CD4-positive, CD25-positive, alpha-beta regulatory T cell (primary cell): Measurements from ENCODE around the gene ANKS1B. TPM values are rescaled to one million over a fixed set of nuclear protein-coding genes. Genes with fewer than 3 reads are reported as not detected.

ENCODE experiments used
- ATAC-seq, 2 donors: fragments of 150-1000 bp; cut with Tn5 transposase; one replicate each; pipeline ENCODE4 v1.10.0; 2021; ENCODE audit warnings: low read depth in 2 of 2, moderate number of reproducible peaks in 2 of 2, moderate library complexity in 1 of 2
- DNase-seq, 3 donors: peaks; one replicate each; pipeline versions ENCODE4 v3.0.0 to v3.0.0-alpha.2; 2012 to 2022; ENCODE audit warnings: mixed read lengths in 1 of 3
- H3K27ac ChIP-seq: one replicate; pipeline ENCODE4 v1.7.0; 2013; ENCODE audit warnings: mild to moderate bottlenecking, low read length; ENCODE audit not compliant: insufficient read depth, poor library complexity, severe bottlenecking
- H3K27me3 ChIP-seq: one replicate; pipeline ENCODE4 v1.7.0; 2013; ENCODE audit warnings: low read length; ENCODE audit not compliant: control insufficient read depth, insufficient read depth
- H3K36me3 ChIP-seq: one replicate; pipeline ENCODE4 v1.7.0; 2013; ENCODE audit warnings: mild to moderate bottlenecking, low read length, moderate library complexity; ENCODE audit not compliant: control insufficient read depth, insufficient read depth
- H3K4me1 ChIP-seq: 2 replicates; pipeline ENCODE4 v1.7.0; 2013; ENCODE audit warnings: mild to moderate bottlenecking, low read length; ENCODE audit not compliant: insufficient read depth, control insufficient read depth, poor library complexity, severe bottlenecking
- H3K4me3 ChIP-seq: one replicate; pipeline ENCODE4 v1.7.0; 2013; ENCODE audit warnings: low read depth, mild to moderate bottlenecking, low read length, moderate library complexity
- H3K9me3 ChIP-seq, 2 experiments: 1 replicate in 1 of 2; 2 replicates in 1 of 2; pipeline ENCODE4 v1.7.0; 2013; ENCODE audit warnings: low read length in 2 of 2, mild to moderate bottlenecking in 1 of 2, moderate library complexity in 1 of 2; ENCODE audit not compliant: control insufficient read depth in 2 of 2
- H3K27ac Mint-ChIP-seq, 3 donors: one replicate each; pipeline ENCODE4 v1.8.0; 2020 to 2022; ENCODE audit warnings: mild to moderate bottlenecking in 3 of 3, mixed read lengths in 3 of 3, moderate library complexity in 2 of 3
- H3K27me3 Mint-ChIP-seq: one replicate; pipeline ENCODE4 v1.8.0; 2022; ENCODE audit warnings: mild to moderate bottlenecking, mixed read lengths
- H3K36me3 Mint-ChIP-seq: one replicate; pipeline ENCODE4 v1.8.0; 2020; ENCODE audit warnings: mixed read lengths
- H3K4me1 Mint-ChIP-seq, 4 donors: one replicate each; pipeline ENCODE4 v1.8.0; 2020 to 2022; ENCODE audit warnings: mixed read lengths in 4 of 4, mild to moderate bottlenecking in 1 of 4
- H3K4me3 Mint-ChIP-seq, 4 donors: one replicate each; pipeline ENCODE4 v1.8.0; 2020 to 2022; ENCODE audit warnings: mild to moderate bottlenecking in 4 of 4, mixed read lengths in 4 of 4, moderate library complexity in 3 of 4
- H3K9me3 Mint-ChIP-seq, 7 donors: one replicate each; pipeline ENCODE4 v1.8.0; 2020 to 2022; ENCODE audit warnings: mixed read lengths in 7 of 7, mild to moderate bottlenecking in 3 of 7, moderate library complexity in 2 of 7
- polyA plus RNA-seq, 4 donors: library from polyadenylated mRNA; unstranded; fragments of 300-500 nt; fragmentation: Illumina TruSeq; gene quantifications; one replicate each; pipeline ENCODE4 v1.2.3, GENCODE V29; 2021
- total RNA-seq: library from RNA; stranded (reverse); gene quantifications from one replicate; pipeline ENCODE4 v1.2.3, GENCODE V29; 2022

Gene ANKS1B
- total and polyA plus RNA-seq, 5 donors from 2014 or later = 4.0 to 15.9 (median 9.5) TPM

DNA sequence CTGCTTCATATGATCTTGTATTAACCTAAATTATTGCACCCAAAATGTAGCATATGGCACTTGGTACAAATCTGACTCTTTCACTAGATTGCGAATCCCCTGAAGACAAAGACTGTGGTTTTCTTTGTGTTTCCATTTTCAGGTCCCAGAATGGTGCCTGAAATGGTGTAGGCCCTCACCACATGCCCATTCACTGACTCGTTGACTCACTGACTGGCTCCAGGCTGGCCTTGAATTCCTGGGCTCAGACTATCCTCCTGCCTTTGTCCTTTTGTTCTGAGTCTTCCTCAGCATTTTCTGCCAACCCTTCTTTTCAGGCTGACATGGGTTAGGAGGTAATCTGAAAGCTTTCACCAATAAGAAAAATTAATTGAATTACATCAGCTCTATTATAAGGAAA lies 705.8 kb downstream of the ANKS1B start:
- no peaks in the 10 kb centered on the region for H3K4me1 Mint-ChIP-seq

DNA sequence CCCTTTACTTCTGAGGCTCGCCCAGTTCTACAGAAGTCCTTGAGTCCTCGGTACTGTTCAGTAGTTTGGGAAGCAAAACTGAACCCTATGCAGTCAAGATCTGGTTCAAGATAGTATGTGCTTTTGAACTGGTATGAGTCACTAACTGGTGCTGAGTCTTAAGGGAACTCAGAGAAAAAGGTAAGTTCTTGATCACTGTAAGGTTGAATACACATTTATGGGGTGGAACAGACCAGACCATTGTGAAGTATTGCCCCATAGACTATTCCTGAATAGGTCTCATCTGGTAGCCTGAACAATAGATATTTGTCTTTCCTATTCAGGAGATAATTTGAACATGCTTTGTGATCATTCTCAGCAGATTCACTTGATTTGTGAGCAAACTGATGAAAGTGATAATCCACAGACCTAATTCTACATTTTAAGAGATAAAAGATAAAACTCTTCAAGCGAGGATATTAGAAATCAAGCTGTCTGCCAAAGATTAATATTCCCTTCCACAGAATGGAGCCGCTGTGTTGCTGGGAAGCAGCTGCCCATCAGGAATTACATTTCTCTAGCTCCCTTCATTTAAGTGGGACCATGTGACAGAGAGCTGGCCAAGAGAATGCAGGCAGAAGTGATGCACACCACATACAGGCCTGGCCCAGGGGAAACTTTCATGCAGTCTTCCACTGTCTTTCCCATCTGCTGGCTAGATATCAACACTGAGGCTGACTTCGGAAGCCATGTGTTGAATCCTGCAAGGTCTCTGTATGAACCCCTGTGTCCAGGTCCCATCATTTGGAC lies 707.0 kb downstream of the ANKS1B start:
- no peaks in the 10 kb centered on the region for H3K9me3 ChIP-seq
- H3K4me3 ChIP-seq = no peak overlapping the region
- Mint-ChIP-seq H3K4me1 (no peaks in the 10 kb centered on the region), H3K4me3 (no peak overlapping the region), H3K27ac (no peak overlapping the region), H3K9me3 (peaks cover 0 to 16% (median 2%) of the 10 kb centered on the region in 7 donors), H3K27me3 (no peaks in the 10 kb centered on the region), H3K36me3 (no peaks in the 10 kb centered on the region)
- no peak for ATAC-seq
- H3K4me1 ChIP-seq = no peaks in the 10 kb centered on the region
- no peaks in the 10 kb centered on the region for H3K36me3 ChIP-seq
- no peaks in the 10 kb centered on the region for H3K27me3 ChIP-seq
- no peak overlapping the region for H3K27ac ChIP-seq
- no peak for DNase-seq

More for the DNA sequence above, 705.8 kb downstream of the ANKS1B start:
- no peak overlapping the region for H3K27ac ChIP-seq
- no peak overlapping the region for H3K4me3 ChIP-seq
- Mint-ChIP-seq H3K27ac (no peak overlapping the region), H3K9me3 (peaks cover 0 to 16% (median 3%) of the 10 kb centered on the region in 7 donors), H3K36me3 (no peaks in the 10 kb centered on the region), H3K27me3 (no peaks in the 10 kb centered on the region), H3K4me3 (no peak overlapping the region)
- no peaks in the 10 kb centered on the region for H3K9me3 ChIP-seq
- no peak for DNase-seq
- no peaks in the 10 kb centered on the region for H3K27me3 ChIP-seq
- ATAC-seq = no peak
- no peaks in the 10 kb centered on the region for H3K4me1 ChIP-seq
- no peaks in the 10 kb centered on the region for H3K36me3 ChIP-seq

DNA sequence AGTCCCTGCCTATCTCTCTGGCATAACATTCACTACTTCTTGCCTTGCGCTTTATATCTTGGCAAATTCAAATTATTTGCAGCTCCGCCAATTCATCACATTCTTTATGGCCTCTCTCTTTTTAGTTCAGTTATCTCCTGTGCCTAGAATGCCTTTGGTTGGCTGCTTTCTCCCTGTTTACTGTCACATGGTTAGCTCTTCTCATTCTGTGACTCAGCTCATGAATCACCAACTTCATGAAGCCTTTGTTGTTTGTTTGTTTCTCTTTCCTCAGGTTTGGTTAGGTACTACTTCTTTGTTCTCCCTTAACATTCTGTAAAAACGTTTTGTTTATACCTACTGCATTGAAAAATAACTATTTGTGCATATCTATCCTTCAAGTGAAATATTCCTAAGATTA lies 713.7 kb downstream of the ANKS1B start:
- Histone ChIP-seq H3K4me3 (no peak overlapping the region), H3K4me1 (no peaks in the 10 kb centered on the region), H3K9me3 (no peaks in the 10 kb centered on the region), H3K36me3 (no peaks in the 10 kb centered on the region), H3K27ac (no peak overlapping the region), H3K27me3 (no peaks in the 10 kb centered on the region)
- Mint-ChIP-seq H3K4me3 (no peak overlapping the region), H3K27ac (no peak overlapping the region), H3K4me1 (no peaks in the 10 kb centered on the region), H3K36me3 (no peaks in the 10 kb centered on the region), H3K27me3 (no peaks in the 10 kb centered on the region), H3K9me3 (peaks cover 4 to 20% (median 6%) of the 10 kb centered on the region in 7 donors)
- ATAC-seq (no peak), DNase-seq (no peak)

DNA sequence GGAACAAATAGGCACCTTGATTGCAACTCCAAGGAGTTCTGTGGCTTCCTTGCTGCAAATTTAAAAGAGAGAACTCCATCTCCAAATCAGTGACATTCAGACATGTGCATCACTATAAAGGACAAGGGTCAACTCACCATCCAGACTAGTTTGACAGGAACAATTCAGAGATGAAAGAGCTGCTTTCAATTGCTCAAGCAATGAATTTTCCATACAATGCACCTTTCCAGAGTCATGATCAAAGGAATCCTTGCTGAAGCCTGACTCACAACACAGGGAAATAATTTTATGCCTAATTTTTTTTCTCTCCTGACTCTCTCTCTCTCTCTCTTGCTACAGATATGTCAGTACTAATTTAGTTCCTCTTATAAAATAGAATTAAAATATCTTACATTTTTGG lies 717.7 kb downstream of the ANKS1B start:
- Mint-ChIP-seq H3K4me1 (no peaks in the 10 kb centered on the region), H3K27me3 (no peaks in the 10 kb centered on the region), H3K4me3 (no peak overlapping the region), H3K27ac (no peak overlapping the region), H3K9me3 (peaks cover 2 to 14% (median 6%) of the 10 kb centered on the region in 7 donors), H3K36me3 (no peaks in the 10 kb centered on the region)
- Histone ChIP-seq H3K36me3 (no peaks in the 10 kb centered on the region), H3K4me1 (no peaks in the 10 kb centered on the region), H3K27me3 (no peaks in the 10 kb centered on the region), H3K4me3 (no peak overlapping the region), H3K27ac (no peak overlapping the region), H3K9me3 (no peaks in the 10 kb centered on the region)
- ATAC-seq = no peak
- no peak for DNase-seq

DNA sequence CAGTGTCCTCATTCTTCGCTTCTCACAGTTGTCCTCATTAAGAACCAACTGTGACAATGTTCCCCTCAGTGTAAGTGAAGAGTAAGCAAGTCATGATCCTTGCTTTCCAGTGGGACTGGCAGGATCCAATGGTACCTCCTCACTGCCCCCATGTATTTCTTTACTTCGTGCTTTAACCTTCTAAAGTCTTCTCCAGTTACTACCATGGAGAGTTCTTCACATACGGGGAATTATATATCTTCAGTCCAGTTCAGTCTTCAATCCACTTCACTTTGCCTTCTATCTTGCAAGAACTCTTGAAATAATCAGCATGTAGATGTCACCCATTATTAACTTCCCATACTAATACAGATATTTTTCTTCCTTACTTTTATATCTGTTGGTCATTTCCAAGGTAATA lies 719.1 kb downstream of the ANKS1B start:
- H3K27me3 ChIP-seq = no peaks in the 10 kb centered on the region
- H3K27ac ChIP-seq = no peak overlapping the region
- H3K4me3 Mint-ChIP-seq = no peak overlapping the region
- peaks cover 0 to 10% (median 6%) of the 10 kb centered on the region in 7 donors for H3K9me3 Mint-ChIP-seq
- H3K27ac Mint-ChIP-seq = no peak overlapping the region
- no peaks in the 10 kb centered on the region for H3K27me3 Mint-ChIP-seq
- H3K4me1 Mint-ChIP-seq = no peaks in the 10 kb centered on the region
- DNase-seq (no peak), ATAC-seq (no peak)
- no peaks in the 10 kb centered on the region for H3K36me3 ChIP-seq
- H3K9me3 ChIP-seq = no peaks in the 10 kb centered on the region
- H3K4me3 ChIP-seq = no peak overlapping the region
- H3K36me3 Mint-ChIP-seq = no peaks in the 10 kb centered on the region
- no peaks in the 10 kb centered on the region for H3K4me1 ChIP-seq

DNA sequence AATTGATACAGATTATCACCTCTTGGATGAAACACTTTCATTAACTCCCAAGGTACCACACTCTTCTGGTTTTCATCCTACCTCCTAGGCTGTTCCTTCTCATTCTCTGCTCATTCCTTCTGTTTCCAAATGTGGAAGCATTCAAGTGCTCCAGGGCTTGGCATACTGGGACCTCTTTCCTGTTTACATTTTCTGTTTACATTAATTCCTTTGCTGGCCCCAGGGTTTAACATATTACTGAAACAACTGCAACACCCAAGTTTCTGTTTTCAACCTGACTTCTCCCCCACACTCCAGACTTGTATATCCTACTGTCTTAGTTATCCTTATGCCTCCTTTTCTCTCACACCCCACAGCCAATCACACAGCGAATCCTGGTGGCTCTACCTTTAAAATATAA lies 723.5 kb downstream of the ANKS1B start:
- Mint-ChIP-seq H3K9me3 (peaks cover 0 to 4% (median 2%) of the 10 kb centered on the region in 7 donors), H3K4me3 (no peak overlapping the region), H3K4me1 (no peaks in the 10 kb centered on the region), H3K36me3 (no peaks in the 10 kb centered on the region), H3K27ac (no peak overlapping the region), H3K27me3 (no peaks in the 10 kb centered on the region)
- H3K27ac ChIP-seq = no peak overlapping the region
- H3K4me1 ChIP-seq = no peaks in the 10 kb centered on the region
- no peaks in the 10 kb centered on the region for H3K27me3 ChIP-seq
- DNase-seq (no peak), ATAC-seq (no peak)
- no peak overlapping the region for H3K4me3 ChIP-seq
- H3K9me3 ChIP-seq = no peaks in the 10 kb centered on the region
- no peaks in the 10 kb centered on the region for H3K36me3 ChIP-seq

DNA sequence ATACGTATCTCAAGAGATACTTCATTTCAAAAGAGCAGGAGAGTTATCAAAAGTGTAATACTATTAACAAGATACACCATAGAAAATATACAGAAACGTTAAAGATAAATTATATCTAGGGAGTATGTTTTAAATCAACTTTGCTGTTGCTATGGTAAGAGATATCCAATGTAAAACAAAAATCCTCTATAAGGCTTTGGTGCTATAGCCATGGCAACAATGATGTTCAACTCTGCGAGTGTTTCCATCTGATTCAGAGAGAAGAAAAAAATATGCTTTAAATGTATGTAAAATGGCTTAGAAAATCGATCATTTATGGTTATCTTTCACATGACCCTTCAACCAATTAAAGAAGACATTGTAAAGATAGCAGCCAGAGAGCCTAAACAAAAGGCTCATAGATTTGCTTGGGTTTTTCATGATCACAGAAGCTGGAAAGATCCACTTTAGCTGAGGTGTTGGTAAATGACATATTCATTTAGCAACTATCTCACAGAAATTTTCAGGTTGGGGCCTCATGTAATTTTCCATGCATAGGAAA lies 724.2 kb downstream of the ANKS1B start:
- DNase-seq (no peak), ATAC-seq (no peak)
- Histone ChIP-seq H3K27ac (no peak overlapping the region), H3K4me1 (no peaks in the 10 kb centered on the region), H3K4me3 (no peak overlapping the region), H3K9me3 (no peaks in the 10 kb centered on the region), H3K36me3 (no peaks in the 10 kb centered on the region), H3K27me3 (no peaks in the 10 kb centered on the region)
- Mint-ChIP-seq H3K36me3 (no peaks in the 10 kb centered on the region), H3K27ac (no peak overlapping the region), H3K27me3 (no peaks in the 10 kb centered on the region), H3K9me3 (peaks cover 0 to 3% (median 2%) of the 10 kb centered on the region in 7 donors), H3K4me1 (no peaks in the 10 kb centered on the region), H3K4me3 (no peak overlapping the region)
